HEK293T (cell line): ENCODE data around the gene TEF.

Experiments used
- FOXA1 ChIP-seq: fragments of 450-650 bp; IDR thresholded peaks from 2 replicates; pipeline ENCODE4 v1.6.1; 2016; ENCODE audit warnings: mild to moderate bottlenecking
- FOXK2 ChIP-seq: fragments of 450-650 bp; IDR thresholded peaks from 2 replicates; pipeline ENCODE4 v1.6.1; 2016; ENCODE audit warnings: mild to moderate bottlenecking
- HDGF ChIP-seq: fragments of 450-650 bp; IDR thresholded peaks from 2 replicates; pipeline ENCODE4 v1.6.1; 2017; ENCODE audit warnings: antibody characterized with exemption, borderline replicate concordance
- LEF1 ChIP-seq: fragments of 450-650 bp; IDR thresholded peaks from 2 replicates; pipeline ENCODE4 v1.6.1; 2017; ENCODE audit warnings: mild to moderate bottlenecking, borderline replicate concordance
- SP1 ChIP-seq: fragments of 450-650 bp; IDR thresholded peaks from 2 replicates; pipeline ENCODE4 v1.6.1; 2017
- SUZ12 ChIP-seq: fragments of 450-650 bp; IDR thresholded peaks from 2 replicates; pipeline ENCODE4 v1.6.1; 2016; ENCODE audit warnings: mild to moderate bottlenecking
- TARDBP ChIP-seq: fragments of 450-650 bp; IDR thresholded peaks from 2 replicates; pipeline ENCODE4 v1.6.1; 2016

- TF ChIP-seq FOXK2, result no peak
- no peak for TF ChIP-seq TARDBP
- no peak for TF ChIP-seq HDGF
- no peak for TF ChIP-seq SUZ12
- no peak for TF ChIP-seq FOXA1
- no peak for TF ChIP-seq SP1
- no peak for TF ChIP-seq LEF1
Observed at GRCh38 chr22:41406410-41406809, 24.7 kb downstream of the TEF start.
